Right lobe of liver (tissue), 6 donors: ENCODE data around the gene MDP1. TPM values are rescaled to one million over a fixed set of nuclear protein-coding genes. Genes with fewer than 3 reads are reported as not detected.
A peak's percentile ranks its signal among the peaks of the same experiment; 100 is the strongest.

Experiments
- ATAC-seq, 4 donors: fragments of 200-7000 bp; cut with Tn5 transposase; one replicate each; pipeline ENCODE4 v1.9.1; 2020; ENCODE audit warnings: mild to moderate bottlenecking in 4 of 4, moderate library complexity in 4 of 4
- DNase-seq, 3 donors: peaks; one replicate each; pipeline ENCODE4 v3.0.0-alpha.2; 2020
- H3K27ac ChIP-seq, 3 donors: fragments of 200-600 bp; one replicate each; pipeline ENCODE4 v1.8.0; 2022
- H3K27me3 ChIP-seq, 2 donors: fragments of 200-600 bp; one replicate each; pipeline ENCODE4 v1.8.0; 2022
- H3K36me3 ChIP-seq, 4 donors: fragments of 200-600 bp; sonication (generic) in 1 of 4; one replicate each; pipeline versions ENCODE4 v1.5.1 to v1.8.0; 2017 to 2022; ENCODE audit warnings: control low read depth in 1 of 4
- H3K4me1 ChIP-seq, 4 donors: fragments of 200-600 bp; sonication (generic) in 1 of 4; one replicate each; pipeline versions ENCODE4 v1.5.1 to v1.8.0; 2017 to 2022; ENCODE audit warnings: control low read depth in 1 of 4
- H3K4me3 ChIP-seq, 3 donors: fragments of 200-600 bp; one replicate each; pipeline ENCODE4 v1.8.0; 2022
- H3K9me3 ChIP-seq, 4 donors: fragments of 200-600 bp; sonication (generic) in 1 of 4; one replicate each; pipeline versions ENCODE4 v1.5.1 to v1.8.0; 2017 to 2022; ENCODE audit warnings: control low read depth in 1 of 4
- CTCF ChIP-seq, 4 donors: fragments of 200-600 bp in 3 of 4; fragments of 450-650 bp in 1 of 4; IDR thresholded peaks; one replicate each; pipeline versions ENCODE4 v1.5.1 to v1.8.0; 2016 to 2022; ENCODE audit warnings: antibody characterized with exemption in 4 of 4, mild to moderate bottlenecking in 2 of 4
- POLR2A ChIP-seq: fragments of 450-650 bp; IDR thresholded peaks from one replicate; pipeline ENCODE4 v1.6.1; 2017; ENCODE audit warnings: antibody characterized with exemption, mild to moderate bottlenecking
- WGBS: methylation state at CpG from one replicate; pipeline ENCODE4 v1.1.6; 2018; ENCODE audit warnings: low coverage, low lambda C conversion rate; ENCODE audit not compliant: insufficient coverage; ENCODE audit errors: missing lambda C conversion rate; 5-methylcytosine and 5-hydroxymethylcytosine counted together
- intact Hi-C, 2 donors: fragments of 100-400 bp; cut with DNase I; formaldehyde crosslinking; loops; one replicate each; pipeline versions ENCODE4 v1.11.2 to v1.14.1; 2022
- total RNA-seq, 6 experiments: library from RNA; depleted of rRNA in 2 of 6; stranded (reverse); fragments of >200 nt in 2 of 6; fragmentation: NEBNext Ultra II Directional in 3 of 6; extraction: Animal tissue kit (Norgen Biotek cat#: 25700) in 3 of 6; gene quantifications; one replicate each; pipeline versions ENCODE4 v1.1.0 to v1.2.4, GENCODE V29; 2016 to 2023
- donor health status: DM: no; HTN: yes; CAD: no.
- donor health status: DM: no; HTN: no; CAD: no.
- donor health status: DM: no; HTN: no; CAD: no.
- donor health status: DM: no; HTN: yes; CAD: no.
- donor health status: DM: no; HTN: yes; CAD: no.

Gene MDP1
- total RNA-seq, 6 experiments from 2014 or later: 3.7 to 6.3 (median 4.9) TPM

DNA sequence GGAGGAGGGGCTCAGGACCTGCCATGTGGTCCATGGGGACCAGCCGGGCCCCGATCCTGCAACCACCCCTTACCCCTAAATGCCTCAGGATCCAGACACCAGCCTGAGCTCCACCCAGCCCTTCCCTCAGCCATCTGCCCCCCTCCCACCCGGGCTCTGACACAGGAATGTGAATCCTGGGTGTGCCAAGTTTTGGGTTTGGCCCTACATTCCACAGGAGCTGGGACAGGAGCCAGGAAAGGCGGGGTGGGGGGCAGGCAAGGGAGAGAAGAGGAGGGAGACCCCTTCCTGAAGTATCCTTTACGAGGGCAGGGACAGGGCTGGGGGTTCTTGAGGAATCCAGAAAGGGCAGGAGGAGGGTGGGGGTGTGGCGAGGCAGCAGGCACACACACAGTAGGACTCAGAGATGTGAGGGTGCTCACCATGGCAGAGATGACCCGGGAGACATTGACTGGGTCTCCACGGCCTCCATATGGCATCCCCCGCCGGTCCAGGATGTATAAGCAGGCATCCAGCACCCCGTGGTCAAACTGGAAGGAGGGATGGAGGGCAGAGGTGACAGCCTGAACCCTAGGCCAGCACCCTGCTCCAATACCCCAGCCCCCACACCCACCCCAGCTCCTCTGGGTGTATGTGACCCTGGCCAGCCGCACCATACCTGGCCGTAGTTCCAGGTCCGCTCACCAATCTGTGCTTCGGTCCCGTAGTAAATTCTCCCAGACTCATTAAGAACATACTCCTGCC is 43.6 kb upstream of the MDP1 start:
- Histone ChIP-seq H3K4me3 (no peak overlapping the region), H3K4me1 (no peaks in the 10 kb centered on the region), H3K36me3 (no peaks in the 10 kb centered on the region), H3K27ac (no peak overlapping the region), H3K27me3 (no peaks in the 10 kb centered on the region), H3K9me3 (no peaks in the 10 kb centered on the region)
- WGBS: 97% methylated on average over 5 of the region's 16 CpGs
- TF ChIP-seq CTCF (IDR thresholded peaks at IDR 0.05) (no peak), POLR2A (no peak)
- DNase-seq (no peak), ATAC-seq (peak in 1 of 4 donors; percentile 3)
- intact Hi-C loops: no loop called here

- Histone ChIP-seq H3K36me3 (no peaks in the 10 kb centered on the region), H3K27ac (no peak overlapping the region), H3K27me3 (no peaks in the 10 kb centered on the region), H3K9me3 (no peaks in the 10 kb centered on the region), H3K4me1 (no peaks in the 10 kb centered on the region), H3K4me3 (no peak overlapping the region)
- DNase-seq (no peak), ATAC-seq (no peak)
- 93% methylated on average over 13 of the region's 18 CpGs for WGBS
- TF ChIP-seq POLR2A: no peak
- no peak for TF ChIP-seq CTCF (IDR thresholded peaks at IDR 0.05)
- intact Hi-C loops: no loop called here
These were observed 42.8 kb upstream of the MDP1 start for GRCh38 chr14:24258548-24259265.

GRCh38 chr14:24258119-24258518 is 42.3 kb upstream of the MDP1 start:
- Histone ChIP-seq H3K9me3 (no peaks in the 10 kb centered on the region), H3K4me3 (no peak overlapping the region), H3K27ac (no peak overlapping the region), H3K27me3 (no peaks in the 10 kb centered on the region), H3K4me1 (no peaks in the 10 kb centered on the region), H3K36me3 (no peaks in the 10 kb centered on the region)
- intact Hi-C loops: no loop called here
- 61% methylated on average over 2 of the region's 9 CpGs for WGBS
- no peak for ATAC-seq
- DNase-seq: no peak
- no peak for TF ChIP-seq POLR2A
- no peak for TF ChIP-seq CTCF (IDR thresholded peaks at IDR 0.05)

DNA sequence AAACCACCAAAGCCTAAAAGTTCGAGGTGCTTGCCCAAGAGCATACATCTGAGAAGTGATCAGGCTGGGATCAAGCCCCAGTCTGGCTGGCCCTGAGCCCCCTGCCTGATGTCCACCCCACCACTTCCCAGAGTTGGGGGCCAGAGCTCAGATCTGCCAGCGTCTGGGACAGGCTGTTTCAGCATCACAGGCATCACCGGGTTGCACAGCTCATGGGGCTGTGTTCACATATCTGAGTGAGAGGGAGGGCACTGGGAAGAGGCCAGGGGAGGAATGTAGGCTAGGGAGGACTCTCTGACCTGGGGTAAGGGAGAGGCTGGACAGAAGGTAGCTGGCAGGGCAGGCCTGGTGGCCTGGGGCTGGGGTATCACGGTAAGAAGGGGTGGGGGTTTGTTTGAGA is 41.1 kb upstream of the MDP1 start:
- Histone ChIP-seq H3K9me3 (no peaks in the 10 kb centered on the region), H3K27me3 (no peaks in the 10 kb centered on the region), H3K4me3 (no peak overlapping the region), H3K4me1 (no peaks in the 10 kb centered on the region), H3K36me3 (no peaks in the 10 kb centered on the region), H3K27ac (no peak overlapping the region)
- 74% methylated on average over 3 of the region's 4 CpGs for WGBS
- DNase-seq: no peak
- ATAC-seq: no peak
- intact Hi-C loops: no loop called here
- no peak for TF ChIP-seq POLR2A
- TF ChIP-seq CTCF (IDR thresholded peaks at IDR 0.05): no peak
